HG02884 (cell line): ENCODE results near the gene TAS1R3.
A peak's percentile ranks its signal among the peaks of the same experiment; 100 is the strongest.

Source experiments
- ATAC-seq: cut with Tn5 transposase; IDR thresholded peaks from one replicate; pipeline ENCODE4 v1.9.1; 2021; ENCODE audit warnings: mild to moderate bottlenecking, moderate library complexity; ENCODE audit not compliant: unreplicated experiment

The TAS1R3 gene

GRCh38 chr1:1335792-1336248 lies 4.7 kb downstream of the TAS1R3 start:
- no peak for ATAC-seq

- no peak for ATAC-seq
These were observed 5.4 kb downstream of the TAS1R3 start for GRCh38 chr1:1336446-1336845.

GRCh38 chr1:1336931-1337792 lies 6.1 kb downstream of the TAS1R3 start:
- no peak for ATAC-seq

GRCh38 chr1:1337793-1338147 lies 6.7 kb downstream of the TAS1R3 start:
- no peak for ATAC-seq

- ATAC-seq: no peak
These were observed 7.2 kb downstream of the TAS1R3 start for GRCh38 chr1:1338278-1338677.

GRCh38 chr1:1340185-1340584 lies 9.1 kb downstream of the TAS1R3 start:
- no peak for ATAC-seq

GRCh38 chr1:1340791-1341548 lies 9.9 kb downstream of the TAS1R3 start:
- no peak for ATAC-seq

- ATAC-seq: no peak
These were observed 10.5 kb downstream of the TAS1R3 start for GRCh38 chr1:1341549-1342021.

GRCh38 chr1:1342061-1342562 lies 11.0 kb downstream of the TAS1R3 start:
- no peak for ATAC-seq

- ATAC-seq: no peak
These were observed 11.6 kb downstream of the TAS1R3 start for GRCh38 chr1:1342584-1343115.

GRCh38 chr1:1343811-1344421 lies 12.8 kb downstream of the TAS1R3 start:
- no peak for ATAC-seq

- no peak for ATAC-seq
These were observed 13.7 kb downstream of the TAS1R3 start for GRCh38 chr1:1344655-1345361.

GRCh38 chr1:1345384-1345783 lies 14.3 kb downstream of the TAS1R3 start:
- no peak for ATAC-seq

- ATAC-seq: no peak
These were observed 14.9 kb downstream of the TAS1R3 start for GRCh38 chr1:1345860-1346500.

- ATAC-seq: no peak
These were observed 15.4 kb downstream of the TAS1R3 start for GRCh38 chr1:1346501-1346890.

GRCh38 chr1:1347026-1347595 lies 16.0 kb downstream of the TAS1R3 start:
- ATAC-seq: no peak

- no peak for ATAC-seq
These were observed 16.8 kb downstream of the TAS1R3 start for GRCh38 chr1:1347663-1348419.

GRCh38 chr1:1348420-1349255 lies 17.6 kb downstream of the TAS1R3 start:
- peak; percentile 15 for ATAC-seq
